Measurements from ENCODE around the gene NT5C.
"Not testable (repeated sequence)": the region's sequence is repeated elsewhere in the genome, so short reads cannot be mapped to it uniquely, and the experiment has no call there.

The NT5C gene

DNA sequence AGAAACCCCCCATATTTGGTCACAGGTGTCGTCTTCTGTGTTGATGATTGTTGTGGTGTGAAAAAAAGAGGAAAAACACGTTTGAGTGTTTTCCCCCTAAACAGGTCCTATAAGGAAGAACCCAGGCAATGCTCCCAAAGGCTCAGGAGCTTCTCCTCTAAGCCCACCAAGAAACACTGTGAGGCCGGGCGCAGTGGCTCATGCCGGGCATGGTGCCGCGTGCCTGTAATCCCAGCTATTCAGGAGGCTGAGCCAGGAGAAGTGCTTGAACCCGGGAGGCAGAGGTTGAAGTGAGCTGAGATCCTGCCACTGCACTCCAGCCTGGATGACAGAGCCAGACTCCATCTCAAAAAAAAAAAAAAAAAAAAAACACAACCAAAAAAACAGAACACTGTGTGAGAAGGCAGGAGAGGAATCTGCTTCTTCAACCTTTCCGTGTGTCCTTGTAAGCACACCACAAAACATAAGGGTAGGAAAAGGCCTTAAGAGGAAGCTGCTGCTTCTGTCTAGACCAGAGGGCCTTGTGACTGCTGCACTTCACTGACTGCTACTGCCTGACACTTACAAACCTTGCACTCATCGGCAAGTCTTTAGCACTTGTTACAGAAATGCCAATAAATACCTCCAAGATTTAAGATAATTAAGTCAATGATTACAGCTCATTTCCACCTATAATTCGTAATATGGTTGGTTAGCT lies 13.4 kb upstream of the NT5C start:
- no peak for DNase-seq (ENCODE audit: low read depth in 2 of 2)

- DNase-seq (ENCODE audit: low read depth in 2 of 2), result no peak
Observed at GRCh38 chr17:75142236-75142971, 10.9 kb upstream of the NT5C start.

- DNase-seq (ENCODE audit: low read depth in 2 of 2), result no peak
Observed at GRCh38 chr17:75138519-75138918, 7.0 kb upstream of the NT5C start.

GRCh38 chr17:75137762-75138161 lies 6.2 kb upstream of the NT5C start:
- not testable (repeated sequence) for DNase-seq (ENCODE audit: low read depth in 2 of 2)

DNA sequence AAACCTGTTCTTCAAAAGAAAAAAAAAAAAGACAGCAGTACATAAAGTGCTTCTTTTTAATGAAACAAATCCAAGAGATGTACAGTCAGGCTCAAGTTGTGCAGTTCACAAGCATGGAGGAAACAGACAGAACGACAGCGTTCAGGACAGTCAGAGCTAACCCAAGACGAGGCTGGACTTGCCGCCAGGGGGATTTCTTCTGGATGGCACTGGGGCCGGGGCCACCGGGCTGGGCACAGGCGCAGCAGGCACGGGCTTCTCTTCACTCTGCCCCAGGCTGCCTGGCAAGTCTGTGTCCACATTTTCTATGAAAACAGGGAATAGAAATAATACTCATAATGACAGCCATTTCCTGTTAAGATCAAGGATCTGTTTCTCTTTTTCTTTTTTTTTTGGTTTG lies 4.4 kb upstream of the NT5C start:
- no peak for DNase-seq (ENCODE audit: low read depth in 2 of 2)

- DNase-seq (ENCODE audit: low read depth in 2 of 2), result no peak
Observed at GRCh38 chr17:75135452-75135851, 3.9 kb upstream of the NT5C start.

GRCh38 chr17:75133607-75134347 lies 2.2 kb upstream of the NT5C start:
- DNase-seq (ENCODE audit: low read depth in 2 of 2), result not testable (repeated sequence)

- DNase-seq (ENCODE audit: low read depth in 2 of 2), result no peak
Observed at GRCh38 chr17:75133001-75133400, 1.5 kb upstream of the NT5C start.

GRCh38 chr17:75132018-75133000 lies 767 bp upstream of the NT5C start:
- DNase-seq (ENCODE audit: low read depth in 2 of 2), result not testable (repeated sequence)

GRCh38 chr17:75130632-75131277 lies 787 bp downstream of the NT5C start:
- DNase-seq (ENCODE audit: low read depth in 2 of 2), result no peak

- DNase-seq (ENCODE audit: low read depth in 2 of 2), result no peak
Observed at GRCh38 chr17:75130059-75130631, 1.4 kb downstream of the NT5C start.

GRCh38 chr17:75129576-75129975 lies 2.0 kb downstream of the NT5C start:
- DNase-seq (ENCODE audit: low read depth in 2 of 2), result no peak

DNA sequence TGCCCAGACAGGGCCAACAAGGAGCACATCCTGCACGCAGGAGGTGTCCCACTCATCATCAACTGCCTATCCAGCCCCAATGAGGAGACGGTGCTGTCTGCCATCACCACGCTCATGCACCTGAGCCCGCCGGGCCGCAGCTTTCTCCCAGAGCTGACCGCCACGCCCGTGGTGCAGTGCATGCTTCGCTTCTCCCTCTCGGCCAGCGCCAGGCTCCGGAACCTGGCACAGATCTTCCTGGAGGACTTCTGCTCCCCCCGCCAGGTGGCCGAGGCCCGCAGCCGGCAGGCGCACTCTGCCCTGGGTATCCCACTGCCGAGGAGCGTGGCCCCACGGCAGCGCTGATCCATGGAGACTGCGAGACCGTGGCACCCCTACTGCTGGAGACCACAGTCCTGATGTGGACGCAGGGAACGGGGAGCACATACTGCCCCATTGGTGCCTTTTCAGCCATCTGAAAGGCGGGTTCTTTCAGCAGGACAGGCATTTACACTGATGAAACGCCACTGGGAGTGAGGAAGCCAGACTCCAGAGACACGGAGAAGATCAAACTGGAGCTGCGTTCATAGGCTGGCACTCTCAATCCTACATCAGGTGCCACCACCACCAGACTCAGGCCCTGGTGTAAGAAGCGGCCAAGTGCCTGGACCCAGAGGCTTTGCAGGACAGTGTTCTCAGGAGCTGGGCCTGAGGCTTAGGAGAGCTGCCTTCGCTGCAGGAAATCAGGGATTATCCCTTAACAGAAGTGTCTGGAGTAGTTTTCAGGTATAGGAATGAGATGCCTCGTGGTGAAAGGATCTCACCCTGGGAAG lies 2.6 kb downstream of the NT5C start:
- DNase-seq (ENCODE audit: low read depth in 2 of 2), result no peak

DNA sequence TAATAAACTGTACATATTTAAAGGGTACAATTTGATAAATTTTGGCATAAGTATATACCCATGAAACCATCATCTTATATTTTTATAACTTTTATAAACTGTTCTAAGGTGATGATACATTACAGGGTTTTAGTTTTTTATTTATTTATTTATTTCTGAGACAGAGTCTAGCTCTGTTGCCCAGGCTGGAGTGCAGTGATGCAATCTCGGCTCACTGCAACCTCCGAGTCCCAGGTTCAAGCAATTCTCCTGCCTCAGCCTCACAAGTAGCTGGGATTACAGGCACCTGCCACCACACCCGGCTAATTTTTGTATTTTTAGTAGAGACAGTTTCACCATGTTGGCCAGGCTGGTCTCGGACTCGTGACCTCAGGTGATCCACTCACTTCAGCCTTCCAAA lies 3.6 kb downstream of the NT5C start:
- not testable (repeated sequence) for DNase-seq (ENCODE audit: low read depth in 2 of 2)

- DNase-seq (ENCODE audit: low read depth in 2 of 2), result no peak
Observed at GRCh38 chr17:75126954-75127353, 4.6 kb downstream of the NT5C start.

- DNase-seq (ENCODE audit: low read depth in 2 of 2), result no peak
Observed at GRCh38 chr17:75125984-75126383, 5.6 kb downstream of the NT5C start.

DNA sequence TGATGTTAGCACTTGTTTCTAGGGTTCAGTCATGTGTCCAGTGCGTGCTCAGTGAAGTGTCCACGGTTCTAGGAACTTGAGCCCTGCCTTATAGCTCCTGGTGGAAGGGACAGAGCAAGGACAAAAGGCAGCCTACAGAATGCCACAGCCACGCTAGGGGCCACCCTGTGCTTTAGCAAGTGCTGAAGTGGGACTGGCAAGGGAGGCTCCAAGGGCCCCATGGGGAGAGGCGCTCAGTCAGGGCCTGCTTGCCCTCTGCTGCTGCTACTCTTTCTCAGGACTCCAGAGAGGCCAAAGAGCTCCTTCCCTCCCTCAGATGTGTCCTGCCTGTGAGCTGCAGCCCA lies 6.8 kb downstream of the NT5C start:
- no peak for DNase-seq (ENCODE audit: low read depth in 2 of 2)

DNA sequence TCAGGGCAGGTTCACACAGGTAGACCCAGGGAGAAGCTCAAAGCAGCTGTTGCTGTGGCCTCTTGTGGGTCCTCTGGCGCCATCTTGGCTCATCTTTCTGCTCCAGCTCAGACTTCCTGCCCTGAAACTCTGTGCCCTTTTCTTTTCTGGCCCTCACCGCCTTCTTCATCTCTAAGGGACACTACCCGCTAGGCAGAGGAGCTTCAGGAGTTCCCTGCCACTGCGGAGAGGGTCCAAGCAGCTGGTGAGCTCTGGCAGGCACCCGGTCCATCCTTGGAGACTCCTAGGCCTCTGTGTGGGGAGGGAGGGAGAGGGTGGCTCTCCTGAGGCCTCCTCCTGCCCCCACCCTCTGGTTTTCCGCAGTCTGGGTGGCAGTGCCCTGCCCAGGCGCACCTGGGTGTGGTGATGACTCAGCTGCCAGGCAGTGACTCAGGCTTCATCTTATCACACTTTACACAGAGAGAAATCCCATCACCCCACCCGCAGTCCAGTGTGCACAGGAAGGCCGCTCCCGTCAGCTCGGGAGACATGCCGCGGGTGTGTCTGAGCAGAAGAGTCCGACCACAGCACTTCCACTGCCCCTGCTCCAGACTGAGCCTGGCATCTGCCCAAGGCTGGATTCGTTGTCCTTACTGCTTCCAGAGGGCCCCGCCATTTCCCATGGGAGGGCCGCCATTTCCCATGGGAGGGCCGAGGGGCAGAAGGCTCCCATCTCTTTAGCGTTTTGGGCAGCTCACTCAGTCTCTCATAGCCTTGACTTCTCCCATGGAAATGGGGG lies 7.3 kb downstream of the NT5C start:
- DNase-seq (ENCODE audit: low read depth in 2 of 2), result no peak

- no peak for DNase-seq (ENCODE audit: low read depth in 2 of 2)
Observed at GRCh38 chr17:75118307-75118706, 13.2 kb downstream of the NT5C start.

All from fibroblast of skin of left quadriceps (primary cell).